ENCODE measurements around the gene MYH9. TPM values are rescaled to one million over a fixed set of nuclear protein-coding genes. Genes with fewer than 3 reads are reported as not detected.

The MYH9 gene
- total RNA-seq, 4 donors from 2014 or later = 337 to 553 (median 433) TPM

DNA sequence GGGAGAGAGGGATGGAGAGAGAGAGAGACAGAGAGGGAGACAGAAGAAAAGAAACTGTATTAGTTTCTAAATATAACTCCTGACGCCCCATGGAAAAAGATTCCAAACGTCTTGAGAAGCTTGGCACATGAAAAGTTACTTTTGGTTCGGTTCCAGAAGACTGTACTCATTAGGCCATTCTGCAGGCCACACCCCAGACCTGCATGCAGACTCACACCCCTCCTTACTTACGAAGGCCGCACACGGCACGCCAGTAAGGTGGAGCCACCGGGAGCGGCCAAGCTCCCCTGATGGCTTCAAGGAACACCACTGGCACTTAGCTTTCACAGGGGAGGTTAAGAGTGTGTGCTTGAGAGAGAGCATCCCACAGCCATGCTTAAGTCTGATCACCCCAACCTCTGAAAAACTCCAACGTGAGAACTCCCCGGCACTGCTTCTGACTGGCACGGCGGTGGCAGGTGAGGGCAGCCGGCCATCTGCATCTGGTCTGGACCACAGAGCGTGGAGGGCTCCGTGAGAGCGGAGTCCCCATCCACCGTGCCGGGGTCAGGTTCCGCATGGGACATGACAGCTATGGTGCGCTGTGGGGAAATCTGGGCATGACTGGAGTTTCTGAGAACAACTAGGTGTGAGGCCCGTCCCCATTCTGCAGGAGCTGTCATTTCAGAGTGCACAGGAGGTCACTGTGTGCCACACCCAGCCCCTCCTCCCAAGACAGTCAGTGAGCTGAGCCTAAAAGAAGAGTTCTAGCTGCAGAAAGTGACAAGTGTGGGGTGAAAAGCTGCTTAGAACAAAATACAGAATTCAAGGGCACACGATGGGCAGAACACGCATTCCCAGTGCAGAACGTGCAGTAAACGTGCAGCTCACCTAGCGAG lies 62.4 kb downstream of the MYH9 start:
- DNase-seq = peak in 2 of 3 donors; percentile 73 to 76
- Histone ChIP-seq H3K27me3 (no peaks in the 10 kb centered on the region), H3K9me3 (no peaks in the 10 kb centered on the region), H3K36me3 (peaks cover 0 to 80% (median 0%) of the 10 kb centered on the region in 3 donors), H3K27ac (peak overlapping the region; percentile 71 to 91 (median 86)), H3K4me1 (peaks cover 7 to 73% (median 30%) of the 10 kb centered on the region in 4 donors), H3K4me3 (no peak overlapping the region)
- no peak for TF ChIP-seq POLR2A (IDR thresholded peaks at IDR 0.05)
- TF ChIP-seq, protein P1, sequence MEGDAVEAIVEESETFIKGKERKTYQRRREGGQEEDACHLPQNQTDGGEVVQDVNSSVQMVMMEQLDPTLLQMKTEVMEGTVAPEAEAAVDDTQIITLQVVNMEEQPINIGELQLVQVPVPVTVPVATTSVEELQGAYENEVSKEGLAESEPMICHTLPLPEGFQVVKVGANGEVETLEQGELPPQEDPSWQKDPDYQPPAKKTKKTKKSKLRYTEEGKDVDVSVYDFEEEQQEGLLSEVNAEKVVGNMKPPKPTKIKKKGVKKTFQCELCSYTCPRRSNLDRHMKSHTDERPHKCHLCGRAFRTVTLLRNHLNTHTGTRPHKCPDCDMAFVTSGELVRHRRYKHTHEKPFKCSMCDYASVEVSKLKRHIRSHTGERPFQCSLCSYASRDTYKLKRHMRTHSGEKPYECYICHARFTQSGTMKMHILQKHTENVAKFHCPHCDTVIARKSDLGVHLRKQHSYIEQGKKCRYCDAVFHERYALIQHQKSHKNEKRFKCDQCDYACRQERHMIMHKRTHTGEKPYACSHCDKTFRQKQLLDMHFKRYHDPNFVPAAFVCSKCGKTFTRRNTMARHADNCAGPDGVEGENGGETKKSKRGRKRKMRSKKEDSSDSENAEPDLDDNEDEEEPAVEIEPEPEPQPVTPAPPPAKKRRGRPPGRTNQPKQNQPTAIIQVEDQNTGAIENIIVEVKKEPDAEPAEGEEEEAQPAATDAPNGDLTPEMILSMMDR (IDR thresholded peaks at IDR 0.05) = no peak

DNA sequence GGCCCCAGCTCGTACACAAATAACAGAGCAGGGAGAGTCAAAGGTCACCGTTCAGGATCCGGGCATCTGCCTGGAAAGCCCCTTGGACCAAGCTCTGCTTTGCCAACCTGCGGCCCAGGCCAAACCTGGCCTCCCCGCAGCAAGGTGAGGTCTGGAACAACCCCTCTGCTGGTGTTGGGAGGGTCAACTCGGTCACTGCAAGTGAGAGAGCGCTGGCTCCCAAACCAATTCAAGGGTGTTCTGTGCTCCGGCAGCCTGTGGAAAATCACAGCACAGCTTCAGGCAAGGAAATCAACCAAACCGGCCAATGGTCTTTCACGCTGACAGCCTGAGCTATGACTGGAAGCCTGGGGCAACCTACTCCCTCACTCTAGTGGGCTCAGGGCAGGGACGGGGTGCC lies 63.4 kb downstream of the MYH9 start:
- no peak for DNase-seq
- peaks cover 7 to 63% (median 22%) of the 10 kb centered on the region in 4 donors for H3K4me1 ChIP-seq
- peaks cover 0 to 90% (median 2%) of the 10 kb centered on the region in 3 donors for H3K36me3 ChIP-seq
- H3K4me3 ChIP-seq = no peak overlapping the region
- peak overlapping the region; percentile 71 to 91 (median 86) for H3K27ac ChIP-seq
- TF ChIP-seq, protein P1 (IDR thresholded peaks at IDR 0.05) = peak in 1 of 6 experiments; percentile 4
- TF ChIP-seq POLR2A (IDR thresholded peaks at IDR 0.05) = no peak
- H3K27me3 ChIP-seq = no peaks in the 10 kb centered on the region
- H3K9me3 ChIP-seq = no peaks in the 10 kb centered on the region

DNA sequence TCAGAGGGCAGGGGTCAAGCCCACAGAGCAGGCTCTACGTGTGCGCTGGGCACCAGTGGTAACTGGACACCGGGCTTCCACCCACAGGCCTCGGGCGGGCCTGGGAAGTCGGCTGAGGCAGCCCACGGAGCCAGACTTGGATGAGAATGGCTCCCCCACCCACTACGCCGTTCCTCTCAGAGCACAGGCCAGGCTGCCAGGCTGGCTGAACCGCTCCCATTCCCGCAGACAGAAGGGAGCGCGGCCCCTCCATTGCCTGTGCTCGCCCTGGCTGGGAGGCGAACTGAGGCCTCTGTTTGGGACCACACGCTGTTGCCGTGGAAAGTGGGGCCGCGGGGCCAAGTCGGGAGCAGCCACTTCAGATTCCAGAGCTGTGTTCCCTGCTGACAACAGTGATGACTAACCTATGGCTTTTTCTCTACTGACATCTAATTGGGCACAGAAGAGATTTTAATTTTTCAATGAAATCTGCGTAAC lies 63.9 kb downstream of the MYH9 start:
- Histone ChIP-seq H3K9me3 (no peaks in the 10 kb centered on the region), H3K4me1 (peaks cover 5 to 58% (median 17%) of the 10 kb centered on the region in 4 donors), H3K27me3 (no peaks in the 10 kb centered on the region), H3K4me3 (no peak overlapping the region), H3K36me3 (peaks cover 0 to 95% (median 2%) of the 10 kb centered on the region in 3 donors), H3K27ac (peak overlapping the region; percentile 71 to 91 (median 86))
- DNase-seq = no peak
- TF ChIP-seq, protein P1 (IDR thresholded peaks at IDR 0.05) = no peak
- TF ChIP-seq POLR2A (IDR thresholded peaks at IDR 0.05) = no peak

DNA sequence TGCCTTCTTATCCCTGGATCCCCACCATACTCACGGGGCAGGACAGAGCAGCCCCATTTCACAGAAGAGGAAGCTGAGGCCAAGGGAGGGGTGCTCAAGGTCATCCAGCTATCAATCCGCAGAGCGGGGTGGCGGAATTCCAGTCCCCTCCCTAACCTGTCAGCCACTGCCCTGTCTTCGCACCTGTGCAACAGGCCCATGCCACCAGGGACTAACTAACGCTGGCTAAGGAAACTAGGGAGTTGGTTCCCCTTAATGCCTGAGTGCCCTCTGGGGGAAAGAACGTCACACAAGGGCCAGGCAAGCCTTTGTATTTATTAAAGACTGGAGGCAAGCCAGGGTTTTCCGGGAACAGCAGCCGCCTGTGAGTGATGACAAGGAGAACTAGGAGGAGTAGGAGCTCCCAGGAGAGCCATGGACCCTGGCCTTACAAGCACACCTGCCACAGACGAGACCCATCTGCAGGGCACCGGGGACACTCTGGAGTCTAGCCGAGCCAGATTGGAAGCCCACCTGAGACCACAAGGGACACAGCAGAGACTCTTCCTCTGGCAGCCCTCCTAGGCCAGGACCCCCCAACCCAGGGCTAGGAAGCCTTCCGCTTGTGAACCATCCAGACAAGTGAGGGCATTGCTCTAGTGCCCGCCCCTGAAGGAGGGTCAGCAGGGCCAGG lies 64.4 kb downstream of the MYH9 start:
- Histone ChIP-seq H3K27ac (peak overlapping the region; percentile 71 to 91 (median 86)), H3K4me1 (peaks cover 0 to 52% (median 13%) of the 10 kb centered on the region in 4 donors), H3K4me3 (no peak overlapping the region), H3K9me3 (no peaks in the 10 kb centered on the region), H3K27me3 (no peaks in the 10 kb centered on the region), H3K36me3 (peaks cover 0 to 98% (median 2%) of the 10 kb centered on the region in 3 donors)
- peak in 1 of 3 donors; percentile 64 for DNase-seq
- TF ChIP-seq POLR2A (IDR thresholded peaks at IDR 0.05) = no peak
- TF ChIP-seq, protein P1 (IDR thresholded peaks at IDR 0.05) = no peak

DNA sequence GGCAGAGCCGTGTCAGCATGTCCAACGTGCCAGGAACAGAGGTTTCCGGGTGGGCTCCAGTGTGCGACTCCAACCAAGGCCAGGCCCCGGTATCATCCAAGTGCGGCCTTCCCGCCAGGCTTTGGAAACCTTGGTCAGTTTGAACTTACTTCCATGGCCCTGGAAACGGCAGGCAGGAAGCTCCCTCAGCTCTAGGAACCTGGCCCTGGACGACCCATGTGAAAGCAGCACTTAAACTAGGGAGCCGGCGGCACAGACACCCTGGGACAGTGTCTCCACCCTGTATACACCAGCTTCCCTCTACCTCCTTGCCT lies 65.2 kb downstream of the MYH9 start:
- peaks cover 0 to 98% (median 2%) of the 10 kb centered on the region in 3 donors for H3K36me3 ChIP-seq
- DNase-seq = no peak
- H3K27me3 ChIP-seq = no peaks in the 10 kb centered on the region
- no peak overlapping the region for H3K4me3 ChIP-seq
- peak overlapping the region; percentile 40 to 91 (median 86) for H3K27ac ChIP-seq
- TF ChIP-seq, protein P1 (IDR thresholded peaks at IDR 0.05) = no peak
- TF ChIP-seq POLR2A (IDR thresholded peaks at IDR 0.05) = no peak
- H3K9me3 ChIP-seq = no peaks in the 10 kb centered on the region
- H3K4me1 ChIP-seq = peaks cover 0 to 44% (median 11%) of the 10 kb centered on the region in 4 donors

All from Peyer's patch (tissue), 4 donors.